NB4 (cell line): ENCODE measurements around the gene RALB.

Experiments
- CTCF ChIP-seq: IDR thresholded peaks from one replicate; pipeline ENCODE4 v1.5.1; 2012; ENCODE audit warnings: low read depth, low read length
- POLR2A ChIP-seq: IDR thresholded peaks from 2 replicates; pipeline ENCODE4 v1.6.1; 2011; ENCODE audit warnings: mild to moderate bottlenecking; ENCODE audit not compliant: insufficient read length; ENCODE audit errors: extremely low read depth

- TF ChIP-seq CTCF (peak; percentile 95), POLR2A (no peak)
These were observed 60.4 kb downstream of the RALB start for GRCh38 chr2:120312860-120313694.
